Measurements from ENCODE around the gene PRKCA. TPM values are rescaled to one million over a fixed set of nuclear protein-coding genes. Genes with fewer than 3 reads are reported as not detected.

PRKCA gene
- total and polyA plus RNA-seq, 4 experiments from 2014 or later: 1.1 to 107 (median 56.1) TPM

- Mint-ChIP-seq H3K27ac (peak overlapping the region in 5 of 7 donors; percentile 7 to 70 (median 48)), H3K36me3 (peaks cover 5 to 7% of the 10 kb centered on the region in 2 donors), H3K4me3 (peak overlapping the region in 6 of 8 donors; percentile 16 to 72 (median 35)), H3K27me3 (no peaks in the 10 kb centered on the region), H3K4me1 (peaks cover 41 to 80% (median 63%) of the 10 kb centered on the region in 4 donors), H3K9me3 (no peaks in the 10 kb centered on the region)
- ChIA-PET POLR2A (ENCODE audit: partially characterized antibody) (interaction anchor here (0.5 kb wide), 1 partner anchor 136 kb away, joined by 4 read pairs; no protein-coding TSS in a partner anchor), CTCF (ENCODE audit: partially characterized antibody) (interaction anchor here (0.5 kb wide), 1 partner anchor 289 kb away, joined by 3 read pairs; no protein-coding TSS in a partner anchor)
- no peak overlapping the region for H3K4me3 ChIP-seq (ENCODE audit: low read length in 2 of 2)
- H3K4me1 ChIP-seq (ENCODE audit: insufficient read depth, low read length): peaks cover 40% of the 10 kb centered on the region
- intact Hi-C loops (cut with micrococcal nuclease): no loop called here
- no peak for DNase-seq
- H3K27me3 ChIP-seq (ENCODE audit: insufficient read depth, low read length): no peaks in the 10 kb centered on the region
- H3K36me3 ChIP-seq (ENCODE audit: insufficient read depth, low read length): no peaks in the 10 kb centered on the region
- H3K9me3 ChIP-seq (ENCODE audit: control insufficient read depth in 1 of 2, low read length in 2 of 2): no peaks in the 10 kb centered on the region
- no peak overlapping the region for H3K27ac ChIP-seq (ENCODE audit: low read depth, low read length)
Measured at GRCh38 chr17:66468241-66469087, 166.1 kb downstream of the PRKCA start.

GRCh38 chr17:66469088-66469442 lies 166.7 kb downstream of the PRKCA start:
- Mint-ChIP-seq H3K4me3 (peak overlapping the region in 4 of 8 donors; percentile 11 to 72 (median 22)), H3K27me3 (no peaks in the 10 kb centered on the region), H3K27ac (peak overlapping the region in 4 of 7 donors; percentile 44 to 67 (median 50)), H3K4me1 (peaks cover 37 to 79% (median 59%) of the 10 kb centered on the region in 4 donors), H3K36me3 (peaks cover 5 to 7% of the 10 kb centered on the region in 2 donors), H3K9me3 (no peaks in the 10 kb centered on the region)
- Histone ChIP-seq H3K36me3 (ENCODE audit: insufficient read depth, low read length) (no peaks in the 10 kb centered on the region), H3K4me1 (ENCODE audit: insufficient read depth, low read length) (peaks cover 41% of the 10 kb centered on the region), H3K27me3 (ENCODE audit: insufficient read depth, low read length) (no peaks in the 10 kb centered on the region), H3K4me3 (ENCODE audit: low read length in 2 of 2) (no peak overlapping the region), H3K27ac (ENCODE audit: low read depth, low read length) (no peak overlapping the region), H3K9me3 (ENCODE audit: control insufficient read depth in 1 of 2, low read length in 2 of 2) (no peaks in the 10 kb centered on the region)
- no peak for DNase-seq
- POLR2A ChIA-PET (ENCODE audit: partially characterized antibody): no interaction called here
- intact Hi-C loops (cut with micrococcal nuclease): no loop called here
- CTCF ChIA-PET (ENCODE audit: partially characterized antibody): interaction anchor here (0.5 kb wide), 1 partner anchor 288 kb away, joined by 3 read pairs; no protein-coding TSS in a partner anchor

- intact Hi-C loops (cut with micrococcal nuclease): no loop called here
- Mint-ChIP-seq H3K4me3 (no peak overlapping the region), H3K36me3 (peaks cover 5 to 9% of the 10 kb centered on the region in 2 donors), H3K27ac (no peak overlapping the region), H3K4me1 (peaks cover 36 to 79% (median 58%) of the 10 kb centered on the region in 4 donors), H3K9me3 (no peaks in the 10 kb centered on the region), H3K27me3 (no peaks in the 10 kb centered on the region)
- ChIA-PET POLR2A (ENCODE audit: partially characterized antibody) (no interaction called here), CTCF (ENCODE audit: partially characterized antibody) (no interaction called here)
- H3K27me3 ChIP-seq (ENCODE audit: insufficient read depth, low read length): no peaks in the 10 kb centered on the region
- H3K9me3 ChIP-seq (ENCODE audit: control insufficient read depth in 1 of 2, low read length in 2 of 2): no peaks in the 10 kb centered on the region
- no peak overlapping the region for H3K4me3 ChIP-seq (ENCODE audit: low read length in 2 of 2)
- DNase-seq: no peak
- H3K27ac ChIP-seq (ENCODE audit: low read depth, low read length): no peak overlapping the region
- no peaks in the 10 kb centered on the region for H3K36me3 ChIP-seq (ENCODE audit: insufficient read depth, low read length)
- peaks cover 45% of the 10 kb centered on the region for H3K4me1 ChIP-seq (ENCODE audit: insufficient read depth, low read length)
Measured at GRCh38 chr17:66469461-66469860, 167.0 kb downstream of the PRKCA start.

GRCh38 chr17:66469890-66470289 lies 167.5 kb downstream of the PRKCA start:
- no peak for DNase-seq
- peaks cover 39 to 78% (median 60%) of the 10 kb centered on the region in 4 donors for H3K4me1 Mint-ChIP-seq
- CTCF ChIA-PET (ENCODE audit: partially characterized antibody): no interaction called here
- POLR2A ChIA-PET (ENCODE audit: partially characterized antibody): no interaction called here
- H3K9me3 Mint-ChIP-seq: no peaks in the 10 kb centered on the region
- H3K36me3 Mint-ChIP-seq: peaks cover 8 to 9% of the 10 kb centered on the region in 2 donors
- intact Hi-C loops (cut with micrococcal nuclease): no loop called here
- H3K4me3 Mint-ChIP-seq: no peak overlapping the region
- H3K27me3 ChIP-seq (ENCODE audit: insufficient read depth, low read length): no peaks in the 10 kb centered on the region
- no peak overlapping the region for H3K4me3 ChIP-seq (ENCODE audit: low read length in 2 of 2)
- H3K4me1 ChIP-seq (ENCODE audit: insufficient read depth, low read length): peaks cover 48% of the 10 kb centered on the region
- H3K27me3 Mint-ChIP-seq: no peaks in the 10 kb centered on the region
- H3K27ac ChIP-seq (ENCODE audit: low read depth, low read length): no peak overlapping the region
- no peak overlapping the region for H3K27ac Mint-ChIP-seq
- H3K36me3 ChIP-seq (ENCODE audit: insufficient read depth, low read length): no peaks in the 10 kb centered on the region
- no peaks in the 10 kb centered on the region for H3K9me3 ChIP-seq (ENCODE audit: control insufficient read depth in 1 of 2, low read length in 2 of 2)

- DNase-seq: no peak
- H3K36me3 Mint-ChIP-seq: peaks cover 12 to 13% of the 10 kb centered on the region in 2 donors
- peaks cover 35% of the 10 kb centered on the region for H3K4me1 ChIP-seq (ENCODE audit: insufficient read depth, low read length)
Measured at GRCh38 chr17:66472123-66472522, 169.7 kb downstream of the PRKCA start.

GRCh38 chr17:66474258-66474657 lies 171.8 kb downstream of the PRKCA start:
- ChIA-PET CTCF (ENCODE audit: partially characterized antibody) (interaction anchor here (1.0 kb wide), 1 partner anchor 10 kb away, joined by 4 read pairs; no protein-coding TSS in a partner anchor), POLR2A (ENCODE audit: partially characterized antibody) (no interaction called here)
- peaks cover 0 to 3% (median 0%) of the 10 kb centered on the region in 8 donors for H3K9me3 Mint-ChIP-seq
- Histone ChIP-seq H3K4me1 (ENCODE audit: insufficient read depth, low read length) (peaks cover 14% of the 10 kb centered on the region), H3K4me3 (ENCODE audit: low read length in 2 of 2) (no peak overlapping the region), H3K27ac (ENCODE audit: low read depth, low read length) (no peak overlapping the region), H3K36me3 (ENCODE audit: insufficient read depth, low read length) (no peaks in the 10 kb centered on the region), H3K27me3 (ENCODE audit: insufficient read depth, low read length) (no peaks in the 10 kb centered on the region), H3K9me3 (ENCODE audit: control insufficient read depth in 1 of 2, low read length in 2 of 2) (no peaks in the 10 kb centered on the region)
- H3K4me3 Mint-ChIP-seq: no peak overlapping the region
- intact Hi-C loops (cut with micrococcal nuclease): no loop called here
- H3K27me3 Mint-ChIP-seq: no peaks in the 10 kb centered on the region
- H3K27ac Mint-ChIP-seq: no peak overlapping the region
- no peak for DNase-seq
- peaks cover 18 to 45% (median 30%) of the 10 kb centered on the region in 4 donors for H3K4me1 Mint-ChIP-seq
- H3K36me3 Mint-ChIP-seq: peaks cover 19 to 26% of the 10 kb centered on the region in 2 donors

More at GRCh38 chr17:66472123-66472522, 169.7 kb downstream of the PRKCA start:
- POLR2A ChIA-PET (ENCODE audit: partially characterized antibody): no interaction called here
- Histone ChIP-seq H3K9me3 (ENCODE audit: control insufficient read depth in 1 of 2, low read length in 2 of 2) (no peaks in the 10 kb centered on the region), H3K36me3 (ENCODE audit: insufficient read depth, low read length) (no peaks in the 10 kb centered on the region), H3K27ac (ENCODE audit: low read depth, low read length) (no peak overlapping the region), H3K4me3 (ENCODE audit: low read length in 2 of 2) (no peak overlapping the region), H3K27me3 (ENCODE audit: insufficient read depth, low read length) (no peaks in the 10 kb centered on the region)
- no peaks in the 10 kb centered on the region for H3K27me3 Mint-ChIP-seq
- H3K4me3 Mint-ChIP-seq: no peak overlapping the region
- peak overlapping the region in 1 of 7 donors; percentile 65 for H3K27ac Mint-ChIP-seq
- CTCF ChIA-PET (ENCODE audit: partially characterized antibody): no interaction called here
- H3K4me1 Mint-ChIP-seq: peaks cover 29 to 64% (median 46%) of the 10 kb centered on the region in 4 donors
- intact Hi-C loops (cut with micrococcal nuclease): no loop called here
- no peaks in the 10 kb centered on the region for H3K9me3 Mint-ChIP-seq

GRCh38 chr17:66474806-66475497 lies 172.5 kb downstream of the PRKCA start:
- Mint-ChIP-seq H3K4me3 (no peak overlapping the region), H3K9me3 (peaks cover 0 to 3% (median 0%) of the 10 kb centered on the region in 8 donors), H3K4me1 (peaks cover 17 to 40% (median 30%) of the 10 kb centered on the region in 4 donors), H3K27ac (peak overlapping the region in 1 of 7 donors; percentile 73), H3K27me3 (no peaks in the 10 kb centered on the region), H3K36me3 (peaks cover 19 to 29% of the 10 kb centered on the region in 2 donors)
- Histone ChIP-seq H3K27ac (ENCODE audit: low read depth, low read length) (no peak overlapping the region), H3K27me3 (ENCODE audit: insufficient read depth, low read length) (no peaks in the 10 kb centered on the region), H3K4me3 (ENCODE audit: low read length in 2 of 2) (no peak overlapping the region), H3K36me3 (ENCODE audit: insufficient read depth, low read length) (no peaks in the 10 kb centered on the region), H3K4me1 (ENCODE audit: insufficient read depth, low read length) (peaks cover 13% of the 10 kb centered on the region), H3K9me3 (ENCODE audit: control insufficient read depth in 1 of 2, low read length in 2 of 2) (no peaks in the 10 kb centered on the region)
- ChIA-PET POLR2A (ENCODE audit: partially characterized antibody) (no interaction called here), CTCF (ENCODE audit: partially characterized antibody) (interaction anchor here (1.3 kb wide), 1 partner anchor 107 kb away, joined by 3 read pairs; no protein-coding TSS in a partner anchor)
- intact Hi-C loops (cut with micrococcal nuclease): no loop called here
- no peak for DNase-seq

Data from CD4-positive, alpha-beta memory T cell (primary cell).